Gastroesophageal sphincter (tissue), 3 donors: ENCODE results near the gene IREB2.

Source experiments
- EP300 ChIP-seq: sonication (generic); formaldehyde crosslinking; IDR thresholded peaks from one replicate; pipeline ENCODE4 v1.6.1; 2017; ENCODE audit warnings: antibody characterized with exemption, mild to moderate bottlenecking
- POLR2A ChIP-seq, 2 donors: fragments of 450-650 bp; IDR thresholded peaks; one replicate each; pipeline ENCODE4 v1.6.1; 2017; ENCODE audit warnings: antibody characterized with exemption in 2 of 2, mild to moderate bottlenecking in 2 of 2, moderate library complexity in 1 of 2
- POLR2AphosphoS5 ChIP-seq: sonication (generic); formaldehyde crosslinking; IDR thresholded peaks from one replicate; pipeline ENCODE4 v1.6.1; 2017; ENCODE audit warnings: antibody characterized with exemption
- TF ChIP-seq, protein P1 (sequence below), 4 experiments: fragments of 200-600 bp in 2 of 4; fragments of 450-650 bp in 2 of 4; sonication (generic) in 1 of 4; IDR thresholded peaks; one replicate each; pipeline ENCODE4 v1.5.1; 2017 to 2019; ENCODE audit warnings: antibody characterized with exemption in 4 of 4, mild to moderate bottlenecking in 2 of 4, moderate library complexity in 2 of 4

DNA sequence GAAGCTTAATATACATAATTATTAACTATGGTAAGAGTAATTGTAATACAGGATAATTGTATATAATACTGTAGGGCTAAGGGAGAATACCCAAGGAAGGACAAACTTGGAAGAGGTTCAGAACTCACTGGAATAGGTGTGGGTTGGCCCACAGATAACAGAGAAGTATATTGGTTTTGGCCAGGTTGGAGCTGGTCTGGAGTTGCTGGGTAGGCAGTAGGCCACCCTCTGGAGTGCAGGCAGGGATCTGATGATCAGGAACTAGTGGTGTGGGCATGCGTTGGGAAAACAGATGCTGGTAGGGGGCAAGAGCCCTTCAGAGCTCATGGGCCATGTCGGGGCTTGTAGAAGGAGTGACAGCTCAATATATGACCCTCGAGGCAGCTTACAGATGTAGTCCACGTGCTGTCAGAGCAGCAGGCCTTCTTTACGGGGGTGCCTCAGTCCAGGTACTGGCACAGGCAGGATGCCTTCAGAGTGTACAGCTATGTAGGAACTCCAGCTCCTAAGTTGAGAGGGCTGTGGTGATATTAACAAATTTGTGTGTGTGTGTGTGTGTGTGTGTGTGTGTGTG is 12.4 kb downstream of the IREB2 start:
- TF ChIP-seq, protein P1, sequence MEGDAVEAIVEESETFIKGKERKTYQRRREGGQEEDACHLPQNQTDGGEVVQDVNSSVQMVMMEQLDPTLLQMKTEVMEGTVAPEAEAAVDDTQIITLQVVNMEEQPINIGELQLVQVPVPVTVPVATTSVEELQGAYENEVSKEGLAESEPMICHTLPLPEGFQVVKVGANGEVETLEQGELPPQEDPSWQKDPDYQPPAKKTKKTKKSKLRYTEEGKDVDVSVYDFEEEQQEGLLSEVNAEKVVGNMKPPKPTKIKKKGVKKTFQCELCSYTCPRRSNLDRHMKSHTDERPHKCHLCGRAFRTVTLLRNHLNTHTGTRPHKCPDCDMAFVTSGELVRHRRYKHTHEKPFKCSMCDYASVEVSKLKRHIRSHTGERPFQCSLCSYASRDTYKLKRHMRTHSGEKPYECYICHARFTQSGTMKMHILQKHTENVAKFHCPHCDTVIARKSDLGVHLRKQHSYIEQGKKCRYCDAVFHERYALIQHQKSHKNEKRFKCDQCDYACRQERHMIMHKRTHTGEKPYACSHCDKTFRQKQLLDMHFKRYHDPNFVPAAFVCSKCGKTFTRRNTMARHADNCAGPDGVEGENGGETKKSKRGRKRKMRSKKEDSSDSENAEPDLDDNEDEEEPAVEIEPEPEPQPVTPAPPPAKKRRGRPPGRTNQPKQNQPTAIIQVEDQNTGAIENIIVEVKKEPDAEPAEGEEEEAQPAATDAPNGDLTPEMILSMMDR (IDR thresholded peaks at IDR 0.05) = no peak
- no peak for TF ChIP-seq POLR2A (IDR thresholded peaks at IDR 0.05)
- TF ChIP-seq EP300 = no peak
- TF ChIP-seq POLR2AphosphoS5 = no peak
